ENCODE results near the gene OVOL2.

OVOL2 gene

GRCh38 chr20:17995967-17996819 lies 61.5 kb downstream of the OVOL2 start:
- no peak overlapping the region for H3K4me3 ChIP-seq (ENCODE audit: low read depth, low read length)
- peak; percentile 93 for TF ChIP-seq CTCF (IDR thresholded peaks at IDR 0.05; ENCODE audit: low read depth, low read length)

- no peak for TF ChIP-seq CTCF (IDR thresholded peaks at IDR 0.05; ENCODE audit: low read depth, low read length)
- H3K4me3 ChIP-seq (ENCODE audit: low read depth, low read length) = no peak overlapping the region
Measured at GRCh38 chr20:17993546-17993945, 64.2 kb downstream of the OVOL2 start.

GRCh38 chr20:17992847-17993513 lies 64.7 kb downstream of the OVOL2 start:
- no peak overlapping the region for H3K4me3 ChIP-seq (ENCODE audit: low read depth, low read length)
- TF ChIP-seq CTCF (IDR thresholded peaks at IDR 0.05; ENCODE audit: low read depth, low read length) = no peak

GRCh38 chr20:17992224-17992637 lies 65.5 kb downstream of the OVOL2 start:
- TF ChIP-seq CTCF (IDR thresholded peaks at IDR 0.05; ENCODE audit: low read depth, low read length) = no peak
- H3K4me3 ChIP-seq (ENCODE audit: low read depth, low read length) = no peak overlapping the region

GRCh38 chr20:17990278-17990972 lies 67.3 kb downstream of the OVOL2 start:
- TF ChIP-seq CTCF (IDR thresholded peaks at IDR 0.05; ENCODE audit: low read depth, low read length) = no peak

GRCh38 chr20:17987988-17988387 lies 69.7 kb downstream of the OVOL2 start:
- TF ChIP-seq CTCF (IDR thresholded peaks at IDR 0.05; ENCODE audit: low read depth, low read length) = no peak
- H3K4me3 ChIP-seq (ENCODE audit: low read depth, low read length) = no peak overlapping the region

More at GRCh38 chr20:17990278-17990972, 67.3 kb downstream of the OVOL2 start:
- H3K4me3 ChIP-seq (ENCODE audit: low read depth, low read length) = no peak overlapping the region

All from WI38 (cell line).